ENCODE measurements around the gene CRYGS.
"Not testable (repeated sequence)": the region's sequence is repeated elsewhere in the genome, so short reads cannot be mapped to it uniquely, and the experiment has no call there.

- TF ChIP-seq, protein P1, sequence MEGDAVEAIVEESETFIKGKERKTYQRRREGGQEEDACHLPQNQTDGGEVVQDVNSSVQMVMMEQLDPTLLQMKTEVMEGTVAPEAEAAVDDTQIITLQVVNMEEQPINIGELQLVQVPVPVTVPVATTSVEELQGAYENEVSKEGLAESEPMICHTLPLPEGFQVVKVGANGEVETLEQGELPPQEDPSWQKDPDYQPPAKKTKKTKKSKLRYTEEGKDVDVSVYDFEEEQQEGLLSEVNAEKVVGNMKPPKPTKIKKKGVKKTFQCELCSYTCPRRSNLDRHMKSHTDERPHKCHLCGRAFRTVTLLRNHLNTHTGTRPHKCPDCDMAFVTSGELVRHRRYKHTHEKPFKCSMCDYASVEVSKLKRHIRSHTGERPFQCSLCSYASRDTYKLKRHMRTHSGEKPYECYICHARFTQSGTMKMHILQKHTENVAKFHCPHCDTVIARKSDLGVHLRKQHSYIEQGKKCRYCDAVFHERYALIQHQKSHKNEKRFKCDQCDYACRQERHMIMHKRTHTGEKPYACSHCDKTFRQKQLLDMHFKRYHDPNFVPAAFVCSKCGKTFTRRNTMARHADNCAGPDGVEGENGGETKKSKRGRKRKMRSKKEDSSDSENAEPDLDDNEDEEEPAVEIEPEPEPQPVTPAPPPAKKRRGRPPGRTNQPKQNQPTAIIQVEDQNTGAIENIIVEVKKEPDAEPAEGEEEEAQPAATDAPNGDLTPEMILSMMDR (IDR thresholded peaks at IDR 0.05 in 8 of 11, conservative IDR thresholded peaks at IDR 0.05 in 3 of 11), result not testable (repeated sequence)
- TF ChIP-seq POLR2A (IDR thresholded peaks at IDR 0.05), result not testable (repeated sequence)
Measured at GRCh38 chr3:186499949-186500348, 44.2 kb downstream of the CRYGS start.

Data from spleen (tissue), 7 donors.